HG02885 (cell line): ENCODE results near the gene FBXL15.

Source experiments
- ATAC-seq: cut with Tn5 transposase; IDR thresholded peaks from one replicate; pipeline ENCODE4 v1.9.1; 2021; ENCODE audit warnings: mild to moderate bottlenecking; ENCODE audit not compliant: unreplicated experiment, poor library complexity

The FBXL15 gene

GRCh38 chr10:102397222-102398171 is 23.1 kb upstream of the FBXL15 start:
- no peak for ATAC-seq

- no peak for ATAC-seq
These were observed 22.2 kb upstream of the FBXL15 start for GRCh38 chr10:102398172-102399020.

- ATAC-seq = peak; percentile 55
These were observed 21.2 kb upstream of the FBXL15 start for GRCh38 chr10:102399217-102400021.

- ATAC-seq = no peak
These were observed 20.6 kb upstream of the FBXL15 start for GRCh38 chr10:102400076-102400475.

DNA sequence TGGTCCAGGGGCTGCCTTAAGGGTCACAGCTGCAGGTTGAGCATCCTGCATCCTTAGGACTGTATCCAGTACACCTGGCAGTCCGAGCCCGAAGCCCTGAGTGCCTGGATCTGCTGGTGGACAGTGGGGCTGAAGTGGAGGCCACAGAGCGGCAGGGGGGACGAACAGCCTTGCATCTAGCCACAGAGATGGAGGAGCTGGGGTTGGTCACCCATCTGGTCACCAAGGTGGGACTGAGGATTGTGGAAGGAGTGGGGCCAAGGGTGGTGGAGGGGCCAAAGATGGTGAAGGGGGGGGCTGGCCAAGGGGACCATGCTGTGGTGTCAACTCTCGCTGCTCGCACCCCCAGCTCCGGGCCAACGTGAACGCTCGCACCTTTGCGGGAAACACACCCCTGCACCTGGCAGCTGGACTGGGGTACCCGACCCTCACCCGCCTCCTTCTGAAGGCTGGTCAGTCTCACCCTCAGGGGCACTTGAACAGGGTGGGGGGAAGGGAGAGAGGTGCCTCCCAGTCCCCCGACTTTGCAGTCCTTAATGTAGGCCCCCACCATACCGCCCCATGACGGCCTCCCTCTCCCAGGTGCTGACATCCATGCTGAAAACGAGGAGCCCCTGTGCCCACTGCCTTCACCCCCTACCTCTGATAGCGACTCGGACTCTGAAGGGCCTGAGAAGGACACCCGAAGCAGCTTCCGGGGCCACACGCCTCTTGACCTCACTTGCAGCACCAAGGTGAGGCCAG is 19.9 kb upstream of the FBXL15 start:
- ATAC-seq = no peak

DNA sequence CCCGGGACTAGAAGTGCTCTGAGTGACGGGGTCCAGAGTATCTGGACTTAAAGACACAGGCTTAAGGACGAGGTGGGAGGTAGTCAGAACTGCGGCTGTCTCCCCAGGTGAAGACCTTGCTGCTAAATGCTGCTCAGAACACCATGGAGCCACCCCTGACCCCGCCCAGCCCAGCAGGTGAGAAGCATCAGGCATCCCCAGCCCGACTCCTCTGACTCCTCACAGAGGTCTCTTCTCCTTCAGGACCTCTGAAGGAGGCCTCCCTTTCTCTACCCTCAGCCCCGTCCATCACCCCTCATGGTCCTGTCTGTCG is 19.3 kb upstream of the FBXL15 start:
- no peak for ATAC-seq

DNA sequence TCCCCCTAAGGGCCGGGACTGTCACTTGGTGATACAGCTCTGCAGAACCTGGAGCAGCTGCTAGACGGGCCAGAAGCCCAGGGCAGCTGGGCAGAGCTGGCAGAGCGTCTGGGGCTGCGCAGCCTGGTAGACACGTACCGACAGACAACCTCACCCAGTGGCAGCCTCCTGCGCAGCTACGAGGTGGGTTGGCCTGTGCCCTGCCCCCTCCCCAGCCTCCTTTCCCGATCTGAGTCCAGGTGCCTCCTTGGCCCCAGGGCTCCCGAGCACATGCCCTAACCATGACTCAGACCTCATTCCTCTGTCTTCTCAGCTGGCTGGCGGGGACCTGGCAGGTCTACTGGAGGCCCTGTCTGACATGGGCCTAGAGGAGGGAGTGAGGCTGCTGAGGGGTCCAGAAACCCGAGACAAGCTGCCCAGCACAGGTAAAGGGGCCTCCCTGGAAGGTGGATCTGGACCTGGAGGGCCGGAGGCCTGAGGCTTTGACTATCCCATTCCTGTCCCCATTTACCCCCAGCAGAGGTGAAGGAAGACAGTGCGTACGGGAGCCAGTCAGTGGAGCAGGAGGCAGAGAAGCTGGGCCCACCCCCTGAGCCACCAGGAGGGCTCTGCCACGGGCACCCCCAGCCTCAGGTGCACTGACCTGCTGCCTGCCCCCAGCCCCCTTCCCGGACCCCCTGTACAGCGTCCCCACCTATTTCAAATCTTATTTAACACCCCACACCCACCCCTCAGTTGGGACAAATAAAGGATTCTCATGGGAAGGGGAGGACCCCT is 18.7 kb upstream of the FBXL15 start:
- ATAC-seq = no peak

DNA sequence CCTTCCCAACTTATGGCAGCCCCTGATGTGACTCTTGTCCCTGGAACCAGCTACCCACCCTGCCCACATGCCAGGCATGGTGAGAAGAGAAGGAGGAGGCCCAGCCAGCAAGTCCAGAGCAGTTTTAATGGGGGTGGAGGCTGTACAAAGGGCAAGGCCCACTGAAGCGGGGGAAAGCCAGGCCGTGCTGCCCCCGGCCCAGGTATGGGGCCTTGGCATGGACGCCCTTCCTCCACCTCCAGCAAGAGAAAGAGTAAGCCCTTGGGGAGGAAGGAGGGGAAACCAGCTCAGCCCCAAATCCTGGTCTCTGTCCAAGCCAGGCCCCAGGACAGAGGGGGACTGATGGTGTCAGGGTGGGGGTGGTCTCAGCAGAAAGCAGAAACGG is 18.1 kb upstream of the FBXL15 start:
- no peak for ATAC-seq

GRCh38 chr10:102403115-102403514 is 17.5 kb upstream of the FBXL15 start:
- ATAC-seq = no peak

GRCh38 chr10:102404361-102405107 is 16.1 kb upstream of the FBXL15 start:
- no peak for ATAC-seq

- no peak for ATAC-seq
These were observed 15.5 kb upstream of the FBXL15 start for GRCh38 chr10:102405108-102405571.

- ATAC-seq = no peak
These were observed 15.0 kb upstream of the FBXL15 start for GRCh38 chr10:102405632-102406031.

- no peak for ATAC-seq
These were observed 13.8 kb upstream of the FBXL15 start for GRCh38 chr10:102406815-102407214.

DNA sequence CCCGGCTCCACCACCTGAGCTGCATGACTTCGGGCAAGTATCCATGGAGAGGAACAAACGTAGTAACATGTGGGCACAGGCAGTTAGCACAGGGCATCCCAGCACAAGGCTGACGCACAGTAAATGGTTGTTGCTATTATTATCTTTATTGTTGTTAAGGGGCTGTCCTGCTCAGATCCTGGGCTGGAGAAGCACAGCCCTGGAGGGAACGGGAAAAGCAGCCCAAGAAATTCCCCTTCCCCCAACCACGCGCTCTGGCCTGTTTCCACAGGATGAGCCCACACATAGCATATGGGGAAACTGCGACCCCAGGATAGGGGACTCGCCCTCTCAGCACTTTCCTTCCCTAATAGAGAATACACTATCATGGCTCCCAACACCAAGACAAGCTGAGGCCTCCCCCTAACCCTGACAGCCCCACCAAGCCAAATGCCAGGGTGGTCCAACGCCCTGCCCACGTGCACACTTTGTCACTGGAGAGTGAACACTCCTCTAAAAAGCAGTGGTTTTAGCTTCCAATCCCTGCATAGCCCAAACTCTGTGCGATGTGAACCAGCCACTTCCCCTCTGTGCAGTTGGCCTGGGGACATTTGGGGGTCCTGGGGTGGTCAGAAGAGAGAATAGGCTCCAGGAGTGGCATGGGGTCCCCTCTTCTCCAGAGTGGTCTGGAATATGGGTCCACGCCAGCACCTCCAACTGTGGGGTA is 13.1 kb upstream of the FBXL15 start:
- no peak for ATAC-seq

- no peak for ATAC-seq
These were observed 12.4 kb upstream of the FBXL15 start for GRCh38 chr10:102408131-102408727.

GRCh38 chr10:102408728-102409603 is 11.7 kb upstream of the FBXL15 start:
- ATAC-seq = no peak
